SH-SY5Y (cell line): ENCODE measurements around the gene MTUS2.

Source experiments
- GATA2 ChIP-seq: IDR thresholded peaks from 2 replicates; pipeline ENCODE4 v1.6.1; 2011; ENCODE audit warnings: mild to moderate bottlenecking, low read depth, low read length
- GATA3 ChIP-seq: IDR thresholded peaks from 2 replicates; pipeline ENCODE4 v1.6.1; 2011; ENCODE audit warnings: low read depth, mild to moderate bottlenecking, low read length, moderate library complexity

The MTUS2 gene

GRCh38 chr13:29482504-29482903 is 662.4 kb downstream of the MTUS2 start:
- no peak for TF ChIP-seq GATA2
- TF ChIP-seq GATA3: no peak

- TF ChIP-seq GATA2 (no peak), GATA3 (no peak)
Measured at GRCh38 chr13:29483211-29483610, 663.1 kb downstream of the MTUS2 start.

GRCh38 chr13:29483623-29484022 is 663.5 kb downstream of the MTUS2 start:
- TF ChIP-seq GATA3: no peak

- no peak for TF ChIP-seq GATA2
- no peak for TF ChIP-seq GATA3
Measured at GRCh38 chr13:29484236-29484635, 664.1 kb downstream of the MTUS2 start.

GRCh38 chr13:29484796-29485195 is 664.7 kb downstream of the MTUS2 start:
- TF ChIP-seq GATA2 (no peak), GATA3 (no peak)

GRCh38 chr13:29486551-29486950 is 666.4 kb downstream of the MTUS2 start:
- TF ChIP-seq GATA2 (no peak), GATA3 (no peak)

GRCh38 chr13:29487466-29488454 is 667.6 kb downstream of the MTUS2 start:
- TF ChIP-seq GATA3: no peak
- no peak for TF ChIP-seq GATA2

- no peak for TF ChIP-seq GATA3
- no peak; the same call in 1 of the 2 replicates for TF ChIP-seq GATA2
Measured at GRCh38 chr13:29489650-29490560, 669.8 kb downstream of the MTUS2 start.

GRCh38 chr13:29490561-29490885 is 670.4 kb downstream of the MTUS2 start:
- TF ChIP-seq GATA3: no peak
- TF ChIP-seq GATA2: no peak

GRCh38 chr13:29491248-29491647 is 671.1 kb downstream of the MTUS2 start:
- TF ChIP-seq GATA2: no peak
- TF ChIP-seq GATA3: no peak

GRCh38 chr13:29493796-29494195 is 673.7 kb downstream of the MTUS2 start:
- no peak for TF ChIP-seq GATA2
- TF ChIP-seq GATA3: no peak

GRCh38 chr13:29494520-29494919 is 674.4 kb downstream of the MTUS2 start:
- TF ChIP-seq GATA2 (no peak), GATA3 (no peak)

GRCh38 chr13:29496241-29496712 is 676.1 kb downstream of the MTUS2 start:
- TF ChIP-seq GATA2: no peak
- TF ChIP-seq GATA3: no peak

GRCh38 chr13:29497137-29497654 is 677.1 kb downstream of the MTUS2 start:
- TF ChIP-seq GATA2: no peak
- no peak for TF ChIP-seq GATA3

GRCh38 chr13:29498426-29499040 is 678.4 kb downstream of the MTUS2 start:
- TF ChIP-seq GATA2 (no peak), GATA3 (no peak)
